A673 (cell line): ENCODE data around the gene NR5A2. TPM values are rescaled to one million over a fixed set of nuclear protein-coding genes. Genes with fewer than 3 reads are reported as not detected.

Experiments
- BruUV-seq: library from RNA; stranded (reverse); fragments of 400-500 nt; replicated peaks from 2 replicates; lab custom pipeline; 2021; lab: Mats Ljungman, UMichigan
- CTCF ChIA-PET: fragments of 300-600 bp; sonication (Branson Sonifier 250); formaldehyde crosslinking; loops from one replicate; lab custom pipeline; 2022; ENCODE audit warnings: antibody characterized with exemption; lab: Charles Lee
- POLR2A ChIA-PET: fragments of 300-600 bp; sonication (Branson Sonifier 250); formaldehyde crosslinking; loops from one replicate; lab custom pipeline; 2022; ENCODE audit warnings: antibody characterized with exemption; ENCODE audit not compliant: low non-redundant PET; lab: Charles Lee
- DNase-seq: peaks from one replicate; pipeline ENCODE4 v3.0.0-alpha.2; 2015; ENCODE audit warnings: low spot score
- H3K27ac ChIP-seq: fragments of 200-600 bp; sonication (generic); 2 replicates; pipeline ENCODE4 v1.5.1; 2016; ENCODE audit warnings: mixed run types, low read depth, mild to moderate bottlenecking, mixed read lengths, antibody characterized with exemption, low read length; ENCODE audit not compliant: poor library complexity, severe bottlenecking
- H3K27me3 ChIP-seq: fragments of 200-600 bp; sonication (generic); replicated peaks from 2 replicates; pipeline ENCODE4 v1.6.1; 2017; ENCODE audit warnings: mixed run types, low read depth, mild to moderate bottlenecking, mixed read lengths, antibody characterized with exemption, low read length; ENCODE audit not compliant: insufficient read depth, poor library complexity
- H3K36me3 ChIP-seq: fragments of 200-600 bp; sonication (generic); 2 replicates; pipeline ENCODE4 v1.6.1; 2016; ENCODE audit warnings: mixed run types, mild to moderate bottlenecking, mixed read lengths, antibody characterized with exemption, low read length; ENCODE audit not compliant: insufficient read depth, poor library complexity, severe bottlenecking
- H3K4me1 ChIP-seq: fragments of 200-600 bp; sonication (generic); 2 replicates; pipeline ENCODE4 v1.6.1; 2017; ENCODE audit warnings: mixed run types, mild to moderate bottlenecking, mixed read lengths, antibody characterized with exemption, low read length; ENCODE audit not compliant: insufficient read depth, poor library complexity, severe bottlenecking
- H3K4me3 ChIP-seq: fragments of 200-600 bp; sonication (generic); 2 replicates; pipeline ENCODE4 v1.5.1; 2016; ENCODE audit warnings: low read depth, mixed run types, mild to moderate bottlenecking, mixed read lengths, low read length; ENCODE audit not compliant: poor library complexity, severe bottlenecking
- H3K9me3 ChIP-seq: fragments of 200-600 bp; sonication (generic); 2 replicates; pipeline ENCODE4 v1.6.1; 2016; ENCODE audit warnings: mixed run types, low read depth, mild to moderate bottlenecking, mixed read lengths, antibody characterized with exemption, low read length; ENCODE audit not compliant: poor library complexity, severe bottlenecking
- CTCF ChIP-seq: fragments of 300-800, 200-600 bp; sonication (generic); conservative IDR thresholded peaks from 2 replicates; pipeline ENCODE4 v1.5.1; 2017; ENCODE audit warnings: low read depth, mild to moderate bottlenecking, antibody characterized with exemption, low read length, moderate library complexity, mixed read lengths
- EZH2 ChIP-seq: fragments of 200-600 bp; sonication (generic); IDR thresholded peaks from 2 replicates; pipeline ENCODE4 v1.6.1; 2017; ENCODE audit warnings: borderline replicate concordance, low read depth, mild to moderate bottlenecking, mixed read lengths, antibody characterized with exemption, low read length; ENCODE audit not compliant: poor library complexity, severe bottlenecking
- intact Hi-C: fragments of 100-400 bp; cut with micrococcal nuclease; formaldehyde crosslinking; loops from one replicate; pipeline ENCODE4 v1.10.0; 2022; ENCODE audit not compliant: unreplicated experiment
- total RNA-seq: library from RNA; stranded (reverse); gene quantifications from 2 replicates; pipeline ENCODE4 v1.2.3, GENCODE V29; 2021

Gene NR5A2
- total RNA-seq, 1 experiment from 2014 or later = not detected

GRCh38 chr1:200157715-200158114 lies 130.2 kb downstream of the NR5A2 start:
- ChIA-PET CTCF (interaction anchor here (0.5 kb wide), 1 partner anchor 352 kb away, joined by 4 read pairs; no protein-coding TSS in a partner anchor), POLR2A (interaction anchor here (0.6 kb wide), 1 partner anchor 68 kb away, joined by 3 read pairs; no protein-coding TSS in a partner anchor)
- no peak overlapping the region for H3K4me3 ChIP-seq
- H3K9me3 ChIP-seq = no peaks in the 10 kb centered on the region
- peaks cover 11% of the 10 kb centered on the region for H3K4me1 ChIP-seq
- no peaks in the 10 kb centered on the region for H3K36me3 ChIP-seq
- no peaks in the 10 kb centered on the region for H3K27me3 ChIP-seq
- BruUV-seq = no TSS peak
- TF ChIP-seq EZH2 = no peak
- TF ChIP-seq CTCF = no peak
- no peak for DNase-seq
- peak overlapping the region; percentile 45 for H3K27ac ChIP-seq
- intact Hi-C loops = no loop called here

- no peak overlapping the region for H3K27ac ChIP-seq
- H3K9me3 ChIP-seq = no peaks in the 10 kb centered on the region
- no peak overlapping the region for H3K4me3 ChIP-seq
- TF ChIP-seq CTCF (no peak), EZH2 (no peak)
- POLR2A ChIA-PET = no interaction called here
- intact Hi-C loops = no loop called here
- H3K4me1 ChIP-seq = peaks cover 8% of the 10 kb centered on the region
- no peak for DNase-seq
- CTCF ChIA-PET = no interaction called here
- no TSS peak for BruUV-seq
- H3K36me3 ChIP-seq = no peaks in the 10 kb centered on the region
- H3K27me3 ChIP-seq = no peaks in the 10 kb centered on the region
Observed at GRCh38 chr1:200161801-200162200, 134.3 kb downstream of the NR5A2 start.

GRCh38 chr1:200162258-200162657 lies 134.7 kb downstream of the NR5A2 start:
- no TSS peak for BruUV-seq
- H3K4me1 ChIP-seq = peaks cover 8% of the 10 kb centered on the region
- no peak overlapping the region for H3K27ac ChIP-seq
- H3K27me3 ChIP-seq = no peaks in the 10 kb centered on the region
- ChIA-PET CTCF (no interaction called here), POLR2A (no interaction called here)
- intact Hi-C loops = no loop called here
- H3K9me3 ChIP-seq = no peaks in the 10 kb centered on the region
- H3K36me3 ChIP-seq = no peaks in the 10 kb centered on the region
- no peak for TF ChIP-seq EZH2
- TF ChIP-seq CTCF = no peak
- no peak overlapping the region for H3K4me3 ChIP-seq
- DNase-seq = no peak
